ENCODE data around the gene SPATA9.

SPATA9 gene

DNA sequence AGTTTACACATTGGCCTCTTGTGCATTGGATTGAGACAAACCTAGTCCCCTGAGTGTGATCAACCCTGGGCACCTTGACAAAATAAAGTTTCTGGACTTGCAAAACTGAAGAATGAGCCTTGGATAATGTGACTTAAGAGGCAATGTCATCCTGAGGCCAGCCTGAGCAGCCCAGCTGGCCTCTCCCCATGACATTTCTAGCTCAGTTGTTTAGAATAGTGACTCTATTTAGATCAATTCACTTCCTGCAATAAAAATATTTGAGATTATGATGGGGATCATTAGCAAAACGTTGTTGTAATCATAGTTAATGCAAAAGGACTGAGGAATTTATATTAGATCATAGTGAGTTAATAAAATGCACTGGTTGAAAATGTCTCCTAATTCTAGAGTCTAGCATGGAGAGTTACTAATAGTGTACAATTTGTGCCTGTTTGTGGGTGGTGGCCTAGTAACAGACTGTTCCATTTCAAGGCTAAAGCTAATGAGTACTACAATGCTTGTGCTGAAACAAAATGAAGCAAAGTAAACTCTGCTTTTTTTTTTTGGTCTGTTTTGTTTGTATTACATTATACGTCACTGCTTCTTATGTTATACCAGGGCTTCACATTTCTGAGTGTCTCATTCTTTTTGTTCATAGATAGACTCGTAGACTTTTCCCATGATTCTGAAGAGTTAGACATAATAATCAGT is 37.4 kb upstream of the SPATA9 start:
- POLR2A ChIA-PET = no interaction called here
- peaks cover 3% of the 10 kb centered on the region; the same call in 1 of the 2 replicates for H3K4me1 ChIP-seq (ENCODE audit: control insufficient read depth, insufficient read depth, low read length)
- no peak overlapping the region for H3K27ac ChIP-seq (ENCODE audit: extremely low read depth, low read depth, low read length)
- H3K9me3 ChIP-seq (ENCODE audit: control insufficient read depth, insufficient read depth, low read depth, low read length) = no peaks in the 10 kb centered on the region
- H3K4me3 ChIP-seq (ENCODE audit: low read depth, low read length) = no peak overlapping the region
- H3K36me3 ChIP-seq (ENCODE audit: control insufficient read depth in 2 of 2, insufficient read depth in 1 of 2, low read length in 2 of 2) = no peaks in the 10 kb centered on the region
- CTCF ChIA-PET = interaction anchor here (0.6 kb wide), 1 partner anchor 123 kb away, joined by 3 read pairs; no protein-coding TSS in a partner anchor
- no peak for TF ChIP-seq ZNF426 (tag by site-specific recombination; IDR thresholded peaks at IDR 0.05)
- no peak for TF ChIP-seq ZNF391 (tag by site-specific recombination; IDR thresholded peaks at IDR 0.05; ENCODE audit: borderline replicate concordance, low read depth)
- TF ChIP-seq ZNF596 (tag by site-specific recombination; IDR thresholded peaks at IDR 0.05) = no peak
- TF ChIP-seq ZNF837 (tag by site-specific recombination; IDR thresholded peaks at IDR 0.05) = no peak
- TF ChIP-seq, protein P1, sequence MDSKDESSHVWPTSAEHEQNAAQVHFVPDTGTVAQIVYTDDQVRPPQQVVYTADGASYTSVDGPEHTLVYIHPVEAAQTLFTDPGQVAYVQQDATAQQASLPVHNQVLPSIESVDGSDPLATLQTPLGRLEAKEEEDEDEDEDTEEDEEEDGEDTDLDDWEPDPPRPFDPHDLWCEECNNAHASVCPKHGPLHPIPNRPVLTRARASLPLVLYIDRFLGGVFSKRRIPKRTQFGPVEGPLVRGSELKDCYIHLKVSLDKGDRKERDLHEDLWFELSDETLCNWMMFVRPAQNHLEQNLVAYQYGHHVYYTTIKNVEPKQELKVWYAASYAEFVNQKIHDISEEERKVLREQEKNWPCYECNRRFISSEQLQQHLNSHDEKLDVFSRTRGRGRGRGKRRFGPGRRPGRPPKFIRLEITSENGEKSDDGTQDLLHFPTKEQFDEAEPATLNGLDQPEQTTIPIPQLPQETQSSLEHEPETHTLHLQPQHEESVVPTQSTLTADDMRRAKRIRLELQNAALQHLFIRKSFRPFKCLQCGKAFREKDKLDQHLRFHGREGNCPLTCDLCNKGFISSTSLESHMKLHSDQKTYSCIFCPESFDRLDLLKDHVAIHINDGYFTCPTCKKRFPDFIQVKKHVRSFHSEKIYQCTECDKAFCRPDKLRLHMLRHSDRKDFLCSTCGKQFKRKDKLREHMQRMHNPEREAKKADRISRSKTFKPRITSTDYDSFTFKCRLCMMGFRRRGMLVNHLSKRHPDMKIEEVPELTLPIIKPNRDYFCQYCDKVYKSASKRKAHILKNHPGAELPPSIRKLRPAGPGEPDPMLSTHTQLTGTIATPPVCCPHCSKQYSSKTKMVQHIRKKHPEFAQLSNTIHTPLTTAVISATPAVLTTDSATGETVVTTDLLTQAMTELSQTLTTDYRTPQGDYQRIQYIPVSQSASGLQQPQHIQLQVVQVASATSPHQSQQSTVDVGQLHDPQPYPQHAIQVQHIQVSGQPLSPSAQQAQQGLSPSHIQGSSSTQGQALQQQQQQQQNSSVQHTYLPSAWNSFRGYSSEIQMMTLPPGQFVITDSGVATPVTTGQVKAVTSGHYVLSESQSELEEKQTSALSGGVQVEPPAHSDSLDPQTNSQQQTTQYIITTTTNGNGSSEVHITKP (tag by site-specific recombination; IDR thresholded peaks at IDR 0.05) = peak; percentile 38; the same call in 1 of the 2 replicates

DNA sequence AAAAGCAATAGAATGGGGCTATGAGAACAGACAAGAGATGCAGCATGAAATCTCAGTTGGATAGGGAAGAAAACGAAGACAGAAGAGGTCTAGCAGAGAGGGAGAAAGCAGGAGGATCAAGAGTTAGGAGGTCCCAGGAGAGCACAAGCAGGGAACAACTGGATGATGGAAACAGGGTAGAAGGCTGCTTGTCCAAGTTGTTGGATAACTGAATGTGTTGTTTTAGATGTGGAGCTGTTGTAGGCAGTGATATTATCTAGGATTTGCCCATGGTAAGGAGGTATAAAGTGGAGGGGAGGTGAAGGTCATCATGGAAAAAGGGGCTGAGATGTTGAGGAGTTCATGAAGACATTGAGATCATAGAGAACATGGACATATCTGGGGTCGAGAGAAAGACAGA is 35.9 kb upstream of the SPATA9 start:
- H3K27ac ChIP-seq (ENCODE audit: extremely low read depth, low read depth, low read length) = no peak overlapping the region
- no peak overlapping the region for H3K4me3 ChIP-seq (ENCODE audit: low read depth, low read length)
- POLR2A ChIA-PET = no interaction called here
- TF ChIP-seq ZNF174 (tag by site-specific recombination; IDR thresholded peaks at IDR 0.05) (no peak), ZNF530 (tag by site-specific recombination; IDR thresholded peaks at IDR 0.05; ENCODE audit: low read depth) (no peak), ZNF169 (tag by site-specific recombination; IDR thresholded peaks at IDR 0.05) (no peak)
- TF ChIP-seq, protein P2, sequence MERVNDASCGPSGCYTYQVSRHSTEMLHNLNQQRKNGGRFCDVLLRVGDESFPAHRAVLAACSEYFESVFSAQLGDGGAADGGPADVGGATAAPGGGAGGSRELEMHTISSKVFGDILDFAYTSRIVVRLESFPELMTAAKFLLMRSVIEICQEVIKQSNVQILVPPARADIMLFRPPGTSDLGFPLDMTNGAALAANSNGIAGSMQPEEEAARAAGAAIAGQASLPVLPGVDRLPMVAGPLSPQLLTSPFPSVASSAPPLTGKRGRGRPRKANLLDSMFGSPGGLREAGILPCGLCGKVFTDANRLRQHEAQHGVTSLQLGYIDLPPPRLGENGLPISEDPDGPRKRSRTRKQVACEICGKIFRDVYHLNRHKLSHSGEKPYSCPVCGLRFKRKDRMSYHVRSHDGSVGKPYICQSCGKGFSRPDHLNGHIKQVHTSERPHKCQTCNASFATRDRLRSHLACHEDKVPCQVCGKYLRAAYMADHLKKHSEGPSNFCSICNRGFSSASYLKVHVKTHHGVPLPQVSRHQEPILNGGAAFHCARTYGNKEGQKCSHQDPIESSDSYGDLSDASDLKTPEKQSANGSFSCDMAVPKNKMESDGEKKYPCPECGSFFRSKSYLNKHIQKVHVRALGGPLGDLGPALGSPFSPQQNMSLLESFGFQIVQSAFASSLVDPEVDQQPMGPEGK (tag by site-specific recombination; IDR thresholded peaks at IDR 0.05) = no peak
- TF ChIP-seq, protein P3, sequence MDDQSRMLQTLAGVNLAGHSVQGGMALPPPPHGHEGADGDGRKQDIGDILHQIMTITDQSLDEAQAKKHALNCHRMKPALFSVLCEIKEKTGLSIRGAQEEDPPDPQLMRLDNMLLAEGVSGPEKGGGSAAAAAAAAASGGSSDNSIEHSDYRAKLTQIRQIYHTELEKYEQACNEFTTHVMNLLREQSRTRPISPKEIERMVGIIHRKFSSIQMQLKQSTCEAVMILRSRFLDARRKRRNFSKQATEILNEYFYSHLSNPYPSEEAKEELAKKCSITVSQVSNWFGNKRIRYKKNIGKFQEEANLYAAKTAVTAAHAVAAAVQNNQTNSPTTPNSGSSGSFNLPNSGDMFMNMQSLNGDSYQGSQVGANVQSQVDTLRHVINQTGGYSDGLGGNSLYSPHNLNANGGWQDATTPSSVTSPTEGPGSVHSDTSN (CRISPR knock-in tag; IDR thresholded peaks at IDR 0.05) = no peak
- no peaks in the 10 kb centered on the region for H3K9me3 ChIP-seq (ENCODE audit: control insufficient read depth, insufficient read depth, low read depth, low read length)
- CTCF ChIA-PET = no interaction called here
- H3K4me1 ChIP-seq (ENCODE audit: control insufficient read depth, insufficient read depth, low read length) = peaks cover under 1% of the 10 kb centered on the region; the same call in 1 of the 2 replicates
- no peaks in the 10 kb centered on the region for H3K36me3 ChIP-seq (ENCODE audit: control insufficient read depth in 2 of 2, insufficient read depth in 1 of 2, low read length in 2 of 2)

DNA sequence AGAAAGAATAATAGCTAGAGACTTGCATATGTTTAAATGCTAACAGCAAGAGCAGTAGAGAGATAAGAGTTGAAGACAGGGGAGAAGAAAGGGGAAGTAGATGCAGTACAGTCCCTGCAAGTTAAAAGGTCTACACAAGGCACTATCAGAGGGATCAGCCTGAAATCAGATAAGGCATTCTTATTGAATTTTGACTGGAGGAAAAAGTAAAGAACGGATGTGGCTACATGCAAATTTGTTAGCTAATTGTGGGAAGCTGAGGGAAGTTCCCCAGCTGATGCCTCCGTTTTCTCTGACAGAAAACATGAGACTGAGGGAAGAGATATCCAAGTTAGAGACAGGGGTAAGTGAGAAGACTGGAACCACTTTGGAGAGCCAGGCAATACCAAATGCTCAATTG is 35.4 kb upstream of the SPATA9 start:
- H3K27ac ChIP-seq (ENCODE audit: extremely low read depth, low read depth, low read length) = no peak overlapping the region
- no peaks in the 10 kb centered on the region for H3K9me3 ChIP-seq (ENCODE audit: control insufficient read depth, insufficient read depth, low read depth, low read length)
- no peak overlapping the region for H3K4me3 ChIP-seq (ENCODE audit: low read depth, low read length)
- POLR2A ChIA-PET = interaction anchor here (2.0 kb wide), 1 partner anchor 71 kb away, joined by 6 read pairs; the partner anchor contains the start of gene RFESD
- CTCF ChIA-PET = interaction anchor here (0.5 to 0.7 kb wide), 3 partner anchors 54 to 135 kb away, joined by 3 read pairs; no protein-coding TSS in a partner anchor
- no peaks in the 10 kb centered on the region for H3K4me1 ChIP-seq (ENCODE audit: control insufficient read depth, insufficient read depth, low read length)
- H3K36me3 ChIP-seq (ENCODE audit: control insufficient read depth in 2 of 2, insufficient read depth in 1 of 2, low read length in 2 of 2) = no peaks in the 10 kb centered on the region
- no peak for TF ChIP-seq ZSCAN23 (tag by site-specific recombination; IDR thresholded peaks at IDR 0.05)
- no peak for TF ChIP-seq TRIM28 (IDR thresholded peaks at IDR 0.05; ENCODE audit: borderline replicate concordance, low read length)
- TF ChIP-seq ZNF423 (tag by site-specific recombination; IDR thresholded peaks at IDR 0.05) = no peak
- no peak for TF ChIP-seq ZNF292 (tag by site-specific recombination; IDR thresholded peaks at IDR 0.05; ENCODE audit: borderline replicate concordance, low read depth)
- no peak for TF ChIP-seq ZNF843 (tag by site-specific recombination; IDR thresholded peaks at IDR 0.05)
- TF ChIP-seq ZNF473 (tag by site-specific recombination; IDR thresholded peaks at IDR 0.05) = no peak
- no peak for TF ChIP-seq ZNF548 (tag by site-specific recombination; IDR thresholded peaks at IDR 0.05)
- TF ChIP-seq ZNF433 (tag by site-specific recombination; IDR thresholded peaks at IDR 0.05; ENCODE audit: low read depth) = no peak
- TF ChIP-seq ZNF266 (tag by site-specific recombination; IDR thresholded peaks at IDR 0.05; ENCODE audit: low read depth) = no peak
- no peak for TF ChIP-seq GLIS1 (tag by site-specific recombination; IDR thresholded peaks at IDR 0.05)
- no peak for TF ChIP-seq ZNF19 (tag by site-specific recombination; IDR thresholded peaks at IDR 0.05; ENCODE audit: low read depth)
- no peak for TF ChIP-seq ZNF37A (tag by site-specific recombination; IDR thresholded peaks at IDR 0.05)
- TF ChIP-seq, protein P4, sequence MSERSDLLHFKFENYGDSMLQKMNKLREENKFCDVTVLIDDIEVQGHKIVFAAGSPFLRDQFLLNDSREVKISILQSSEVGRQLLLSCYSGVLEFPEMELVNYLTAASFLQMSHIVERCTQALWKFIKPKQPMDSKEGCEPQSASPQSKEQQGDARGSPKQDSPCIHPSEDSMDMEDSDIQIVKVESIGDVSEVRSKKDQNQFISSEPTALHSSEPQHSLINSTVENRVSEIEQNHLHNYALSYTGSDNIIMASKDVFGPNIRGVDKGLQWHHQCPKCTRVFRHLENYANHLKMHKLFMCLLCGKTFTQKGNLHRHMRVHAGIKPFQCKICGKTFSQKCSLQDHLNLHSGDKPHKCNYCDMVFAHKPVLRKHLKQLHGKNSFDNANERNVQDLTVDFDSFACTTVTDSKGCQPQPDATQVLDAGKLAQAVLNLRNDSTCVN (tag by site-specific recombination; optimal IDR thresholded peaks at IDR 0.05) = no peak
- no peak for TF ChIP-seq SCRT1 (tag by site-specific recombination; IDR thresholded peaks at IDR 0.05; ENCODE audit: borderline replicate concordance)
